Heart right ventricle (tissue), 16 donors: ENCODE measurements around the gene MRPL40. TPM values are rescaled to one million over a fixed set of nuclear protein-coding genes. Genes with fewer than 3 reads are reported as not detected.

ENCODE experiments used
- ATAC-seq, 8 donors: fragments of 200-7000 bp; cut with Tn5 transposase; one replicate each; pipeline ENCODE4 v1.9.1; 2020; ENCODE audit warnings: mild to moderate bottlenecking in 8 of 8, moderate library complexity in 8 of 8, moderate number of reproducible peaks in 1 of 8
- DNase-seq, 2 donors: peaks; one replicate each; pipeline ENCODE4 v3.0.0-alpha.2; 2020
- H3K27ac ChIP-seq, 10 donors: fragments of 200-600 bp; sonication (generic) in 2 of 10; one replicate each; pipeline versions ENCODE4 v1.5.0 to v1.8.0; 2020 to 2022; ENCODE audit warnings: mild to moderate bottlenecking in 3 of 10
- H3K27me3 ChIP-seq, 7 donors: fragments of 200-600 bp; one replicate each; pipeline ENCODE4 v1.8.0; 2021 to 2022; ENCODE audit warnings: mild to moderate bottlenecking in 2 of 7
- H3K36me3 ChIP-seq, 9 donors: fragments of 200-600 bp; sonication (generic) in 1 of 9; one replicate each; pipeline versions ENCODE4 v1.5.0 to v1.8.0; 2020 to 2022; ENCODE audit warnings: mild to moderate bottlenecking in 2 of 9
- H3K4me1 ChIP-seq, 9 donors: fragments of 200-600 bp; sonication (generic) in 1 of 9; one replicate each; pipeline versions ENCODE4 v1.5.0 to v1.8.0; 2020 to 2022; ENCODE audit warnings: mild to moderate bottlenecking in 4 of 9
- H3K4me3 ChIP-seq, 10 donors: fragments of 200-600 bp; sonication (generic) in 2 of 10; one replicate each; pipeline versions ENCODE4 v1.5.0 to v1.8.0; 2020 to 2022; ENCODE audit warnings: mild to moderate bottlenecking in 7 of 10, moderate library complexity in 2 of 10
- H3K9me3 ChIP-seq, 11 donors: fragments of 200-600 bp in 10 of 11; sonication (generic) in 2 of 11; one replicate each; pipeline versions ENCODE4 v1.5.0 to v1.8.0; 2013 to 2022; ENCODE audit warnings: mild to moderate bottlenecking in 2 of 11, control low read depth in 1 of 11, moderate library complexity in 1 of 11
- WGBS, 2 donors: extraction: QIAGEN DNeasy Blood & Tissue Kit; methylation state at CpG; one replicate each; pipeline ENCODE4 v1.1.7; 2013; ENCODE audit warnings: inconsistent platforms in 1 of 2; 5-methylcytosine and 5-hydroxymethylcytosine counted together
- intact Hi-C, 10 donors: fragments of 100-400 bp; cut with DNase I; formaldehyde crosslinking; loops; one replicate each; pipeline versions ENCODE4 v1.11.1 to v1.14.2; 2022
- polyA plus RNA-seq, 2 donors: library from polyadenylated mRNA; stranded (reverse); fragments of 200-250 nt; gene quantifications; one replicate each; pipeline ENCODE4 v1.2.3, GENCODE V29; 2013
- total RNA-seq, 10 donors: library from RNA; stranded (reverse); fragmentation: NEBNext Ultra II Directional in 3 of 10; extraction: Animal tissue kit (Norgen Biotek cat#: 25700) in 3 of 10; gene quantifications; one replicate each; pipeline versions ENCODE4 v1.2.1 to v1.2.4, GENCODE V29; 2021 to 2023
- TF ChIP-seq, protein P1 (sequence below), 9 donors: fragments of 200-600 bp; sonication (generic) in 2 of 9; IDR thresholded peaks; one replicate each; pipeline versions ENCODE4 v1.5.0 to v1.8.0; 2021 to 2022; ENCODE audit warnings: antibody characterized with exemption in 9 of 9, mild to moderate bottlenecking in 5 of 9, moderate library complexity in 1 of 9
- donor health status: Arrhythmogenic right ventricular cardiomyopathy.
- donor health status: ischemic (EF 13 %, LVEDD 7.1; RV severe dilation, severe dysfunction).
- donor health status: healthy with polysubstance abuse.
- donor health status: DM: no; HTN: yes; CAD: no.
- donor health status: DM: no; HTN: no; CAD: no.
- donor health status: ischemic (EF 25% LVEDD 6.9; RV normal size, moderate dysfunction).
- donor health status: ischemic (EF 25% LVEDD 5.7; RV mildly dilated, moderate dysfunction).
- donor health status: healthy.
- donor health status: DM: yes; HTN: yes; CAD: no.
- donor health status: Ischemic cardiomyopathy.
- donor health status: ischemic (EF 35%, LVEDD 5.7; RV mildly dilated, moderate dysfunction).
- donor health status: nonischemic (EF 11% LVEDD 7.7; RV severe dilation, severe dysfunction).
- donor health status: DM: yes; HTN: yes; CAD: no.
- donor health status: PGD.
- donor health status: ischemic (EF 29% LVEDD 5.4; RV normal size, mild dysfunction).
- donor health status: nonischemic (EF 23%, LVEDD 6.1; RV moderate dilation, normal function).

Gene MRPL40
- total and polyA plus RNA-seq, 12 donors = 49.2 to 117 (median 56.7) TPM

DNA sequence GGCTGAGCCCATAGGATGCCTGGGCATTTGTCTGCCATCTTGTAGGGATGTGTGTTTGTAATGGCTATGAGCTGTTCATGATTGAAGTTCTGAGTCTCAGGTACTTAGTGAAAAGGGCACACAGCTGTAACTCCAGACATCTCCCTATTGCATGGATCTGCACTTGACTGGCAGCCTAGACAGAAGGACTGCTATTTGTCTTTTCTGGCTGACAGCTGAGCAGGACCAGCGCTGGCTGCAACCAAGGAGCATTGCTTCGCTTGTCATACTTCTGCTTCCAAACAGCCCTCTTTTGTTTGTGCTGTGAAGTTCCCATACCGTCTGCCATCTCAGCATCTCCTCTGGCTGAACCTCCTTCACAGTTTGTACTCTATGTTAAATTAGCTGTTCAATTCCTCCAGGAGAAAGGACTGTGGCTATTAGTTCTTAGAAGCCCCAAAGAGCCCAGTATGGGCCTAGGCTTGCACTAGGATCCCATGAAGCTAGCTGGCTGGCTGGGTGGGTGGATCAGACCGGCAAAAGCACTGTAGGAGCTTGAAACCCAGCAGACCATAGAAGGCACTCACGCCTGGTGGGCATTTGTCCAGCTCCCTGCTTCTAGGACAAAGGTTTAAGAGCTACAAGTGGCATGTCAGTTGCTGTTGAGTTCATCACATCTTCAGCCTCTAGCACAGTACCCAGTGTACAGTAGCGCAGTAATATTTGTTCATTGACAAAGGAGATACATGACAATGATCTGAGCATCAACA, 21.2 kb upstream of the MRPL40 start:
- H3K9me3 ChIP-seq = no peaks in the 10 kb centered on the region
- intact Hi-C loops = loop anchor here in 1 of 10 donors (10.0 kb wide), 1 partner anchor 64 kb away; the partner anchor contains the start of genes CDC45 and UFD1

DNA sequence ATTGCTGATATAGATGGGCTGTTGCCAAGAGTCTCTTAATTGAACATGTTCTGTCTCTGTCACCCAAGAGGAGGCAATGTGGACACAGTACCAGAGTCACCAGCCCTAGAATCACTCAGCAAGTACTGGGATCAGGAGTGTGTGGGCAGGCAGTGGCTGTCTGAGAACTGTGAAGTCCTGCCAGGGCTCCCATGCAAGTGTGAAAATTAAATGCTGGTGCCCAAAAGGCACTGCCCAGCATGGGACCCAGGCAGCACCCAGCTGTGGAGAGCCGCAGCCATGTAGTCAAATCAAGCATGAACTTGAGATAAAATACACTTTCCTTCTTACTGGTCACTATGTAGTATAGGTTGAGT, 20.7 kb upstream of the MRPL40 start:
- Histone ChIP-seq H3K4me1 (peaks cover 0 to 64% (median 9%) of the 10 kb centered on the region in 9 donors), H3K4me3 (no peak overlapping the region), H3K36me3 (peaks cover 0 to 44% (median 6%) of the 10 kb centered on the region in 9 donors), H3K27ac (peak overlapping the region in 2 of 10 donors; percentile 31 to 34), H3K9me3 (no peaks in the 10 kb centered on the region), H3K27me3 (no peaks in the 10 kb centered on the region)
- 98 to 100% methylated on average over 1 of the region's 1 CpG for WGBS, 2 donors
- TF ChIP-seq, protein P1, sequence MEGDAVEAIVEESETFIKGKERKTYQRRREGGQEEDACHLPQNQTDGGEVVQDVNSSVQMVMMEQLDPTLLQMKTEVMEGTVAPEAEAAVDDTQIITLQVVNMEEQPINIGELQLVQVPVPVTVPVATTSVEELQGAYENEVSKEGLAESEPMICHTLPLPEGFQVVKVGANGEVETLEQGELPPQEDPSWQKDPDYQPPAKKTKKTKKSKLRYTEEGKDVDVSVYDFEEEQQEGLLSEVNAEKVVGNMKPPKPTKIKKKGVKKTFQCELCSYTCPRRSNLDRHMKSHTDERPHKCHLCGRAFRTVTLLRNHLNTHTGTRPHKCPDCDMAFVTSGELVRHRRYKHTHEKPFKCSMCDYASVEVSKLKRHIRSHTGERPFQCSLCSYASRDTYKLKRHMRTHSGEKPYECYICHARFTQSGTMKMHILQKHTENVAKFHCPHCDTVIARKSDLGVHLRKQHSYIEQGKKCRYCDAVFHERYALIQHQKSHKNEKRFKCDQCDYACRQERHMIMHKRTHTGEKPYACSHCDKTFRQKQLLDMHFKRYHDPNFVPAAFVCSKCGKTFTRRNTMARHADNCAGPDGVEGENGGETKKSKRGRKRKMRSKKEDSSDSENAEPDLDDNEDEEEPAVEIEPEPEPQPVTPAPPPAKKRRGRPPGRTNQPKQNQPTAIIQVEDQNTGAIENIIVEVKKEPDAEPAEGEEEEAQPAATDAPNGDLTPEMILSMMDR (IDR thresholded peaks at IDR 0.05) = no peak
- ATAC-seq = peak in 5 of 8 donors; percentile 12 to 61 (median 24)
- intact Hi-C loops = loop anchor here in 1 of 10 donors (10.0 kb wide), 1 partner anchor 63 kb away; the partner anchor contains the start of genes CDC45 and UFD1
- DNase-seq = no peak

More for the DNA sequence above, 21.2 kb upstream of the MRPL40 start:
- no peak overlapping the region for H3K4me3 ChIP-seq
- peak overlapping the region in 4 of 10 donors; percentile 17 to 37 (median 32) for H3K27ac ChIP-seq
- ATAC-seq (peak in 6 of 8 donors; percentile 32 to 80 (median 52)), DNase-seq (peak in 1 of 2 donors; percentile 29)
- H3K27me3 ChIP-seq = no peaks in the 10 kb centered on the region
- WGBS, 2 donors = 57 to 73% methylated on average over 6 of the region's 6 CpGs
- TF ChIP-seq, protein P1 (IDR thresholded peaks at IDR 0.05) = no peak
- peaks cover 0 to 70% (median 9%) of the 10 kb centered on the region in 9 donors for H3K4me1 ChIP-seq
- peaks cover 0 to 50% (median 11%) of the 10 kb centered on the region in 9 donors for H3K36me3 ChIP-seq

DNA sequence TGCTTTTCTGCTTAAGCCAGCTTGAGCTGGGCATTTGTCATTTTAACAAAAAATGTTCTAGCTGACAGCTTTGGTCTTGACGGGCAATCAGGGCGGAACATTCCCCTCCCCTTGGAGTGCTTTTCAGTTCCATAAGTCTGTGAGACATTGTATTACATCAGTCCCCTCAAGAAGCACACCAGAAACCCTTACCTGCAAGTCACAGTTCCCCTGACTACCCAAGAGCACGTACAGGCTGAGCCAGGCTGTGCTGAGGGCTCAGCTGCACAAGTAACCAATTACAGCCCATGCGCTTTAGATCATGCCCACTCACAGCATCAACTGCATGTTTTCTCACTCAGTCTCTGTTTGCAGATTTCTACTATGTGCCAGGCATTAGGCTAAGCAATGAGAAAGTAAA, 19.9 kb upstream of the MRPL40 start:
- no peak for DNase-seq
- TF ChIP-seq, protein P1 (IDR thresholded peaks at IDR 0.05) = no peak
- Histone ChIP-seq H3K4me1 (peaks cover 0 to 58% (median 9%) of the 10 kb centered on the region in 9 donors), H3K9me3 (no peaks in the 10 kb centered on the region), H3K36me3 (peaks cover 0 to 36% (median 6%) of the 10 kb centered on the region in 9 donors), H3K4me3 (no peak overlapping the region), H3K27me3 (no peaks in the 10 kb centered on the region), H3K27ac (no peak overlapping the region)
- intact Hi-C loops = loop anchor here in 1 of 10 donors (10.0 kb wide), 1 partner anchor 62 kb away; the partner anchor contains the start of genes CDC45 and UFD1
- WGBS, 2 donors = 87 to 94% methylated on average over 4 of the region's 4 CpGs
- no peak for ATAC-seq

DNA sequence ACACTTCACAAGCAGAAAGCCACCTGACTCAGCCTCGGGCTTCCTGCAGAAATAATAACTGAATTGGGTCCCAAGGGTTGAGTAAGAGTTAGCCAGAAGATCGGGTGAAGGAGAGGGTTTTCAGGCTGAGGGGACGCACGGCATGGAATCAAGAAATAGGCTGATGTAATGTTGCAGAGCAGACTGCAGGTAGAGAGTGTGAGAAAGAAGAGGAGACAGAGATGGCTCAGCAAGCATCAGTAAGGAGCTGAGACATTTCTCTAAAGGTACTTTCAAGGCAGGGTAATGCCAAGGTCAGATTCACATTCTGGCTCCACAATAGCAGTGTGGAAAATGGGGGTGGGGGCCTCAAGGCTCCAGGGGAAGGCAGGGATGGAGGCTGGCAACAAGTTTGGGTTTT, 19.4 kb upstream of the MRPL40 start:
- H3K27me3 ChIP-seq = no peaks in the 10 kb centered on the region
- intact Hi-C loops = loop anchor here in 1 of 10 donors (10.0 kb wide), 1 partner anchor 62 kb away; the partner anchor contains the start of genes CDC45 and UFD1
- no peaks in the 10 kb centered on the region for H3K9me3 ChIP-seq
- H3K36me3 ChIP-seq = peaks cover 0 to 31% (median 6%) of the 10 kb centered on the region in 9 donors
- no peak overlapping the region for H3K4me3 ChIP-seq
- H3K27ac ChIP-seq = no peak overlapping the region
- TF ChIP-seq, protein P1 (IDR thresholded peaks at IDR 0.05) = no peak
- H3K4me1 ChIP-seq = peaks cover 0 to 53% (median 12%) of the 10 kb centered on the region in 9 donors
- WGBS, 2 donors = 89 to 92% methylated on average over 4 of the region's 4 CpGs
- DNase-seq = no peak
- no peak for ATAC-seq
